B cell (primary cell): Measurements from ENCODE around the gene OSER1. TPM values are rescaled to one million over a fixed set of nuclear protein-coding genes. Genes with fewer than 3 reads are reported as not detected.

Experiments
- ATAC-seq: fragments of 200-7000 bp; cut with Tn5 transposase; one replicate; pipeline ENCODE4 v1.10.0; 2021; ENCODE audit warnings: low read depth, mild to moderate bottlenecking, moderate number of reproducible peaks, moderate library complexity
- CTCF ChIA-PET: fragments of 350-600 bp; sonication (Branson Sonifier 250); formaldehyde crosslinking; loops from one replicate; lab custom pipeline; 2021; ENCODE audit warnings: antibody characterized with exemption, inconsistent platforms; lab: Charles Lee
- POLR2A ChIA-PET: fragments of 350-600 bp; sonication (Branson Sonifier 250); formaldehyde crosslinking; loops from one replicate; lab custom pipeline; 2021; ENCODE audit warnings: antibody characterized with exemption; lab: Charles Lee
- DNase-seq: peaks from one replicate; pipeline ENCODE4 v3.0.0; 2013
- H2AFZ ChIP-seq: 2 replicates; pipeline ENCODE4 v1.6.1; 2012; ENCODE audit warnings: mild to moderate bottlenecking, low read depth, low read length; ENCODE audit not compliant: insufficient read depth, poor library complexity, severe bottlenecking
- H3K27ac ChIP-seq, 2 donors: 1 replicate in 1 of 2; 2 replicates in 1 of 2; pipeline ENCODE4 v1.5.1; 2012 to 2013; ENCODE audit warnings: low read length in 2 of 2, mild to moderate bottlenecking in 2 of 2, moderate library complexity in 1 of 2
- H3K27me3 ChIP-seq, 4 experiments: fragments of 200-600 bp in 1 of 4; sonication (generic) in 1 of 4; replicated peaks in 1 of 4; 1 replicate in 2 of 4; 2 replicates in 2 of 4; pipeline versions ENCODE4 v1.6.1 to v1.7.0; 2013 to 2016; ENCODE audit warnings: low read length in 3 of 4, mild to moderate bottlenecking in 2 of 4, mixed read lengths in 1 of 4, moderate library complexity in 1 of 4; ENCODE audit not compliant: insufficient read depth in 4 of 4, control insufficient read depth in 3 of 4; ENCODE audit errors: control extremely low read depth in 1 of 4
- H3K36me3 ChIP-seq, 2 experiments: replicated peaks in 1 of 2; 1 replicate in 1 of 2; 2 replicates in 1 of 2; pipeline versions ENCODE4 v1.6.1 to v1.7.1; 2013; ENCODE audit warnings: low read length in 1 of 2; ENCODE audit not compliant: insufficient read depth in 2 of 2, control insufficient read depth in 1 of 2; ENCODE audit errors: control extremely low read depth in 1 of 2, extremely low read depth in 1 of 2
- H3K4me1 ChIP-seq, 2 donors: fragments of 200-600 bp in 1 of 2; sonication (generic) in 1 of 2; 1 replicate in 1 of 2; 2 replicates in 1 of 2; pipeline versions ENCODE4 v1.5.1 to v1.6.1; 2013 to 2017; ENCODE audit warnings: low read length in 2 of 2; ENCODE audit not compliant: control insufficient read depth in 2 of 2, insufficient read depth in 2 of 2
- H3K4me2 ChIP-seq: replicated peaks from 2 replicates; pipeline ENCODE3; 2012; ENCODE audit warnings: mild to moderate bottlenecking, low read depth, low read length; ENCODE audit not compliant: poor library complexity, severe bottlenecking
- H3K4me3 ChIP-seq, 5 experiments: fragments of 200-600 bp in 1 of 5; sonication (generic) in 1 of 5; 1 replicate in 3 of 5; 2 replicates in 2 of 5; pipeline versions ENCODE4 v1.5.1 to v1.7.0; 2011 to 2016; ENCODE audit warnings: low read length in 4 of 5, mild to moderate bottlenecking in 4 of 5, low read depth in 2 of 5, control low read depth in 1 of 5, moderate library complexity in 1 of 5; ENCODE audit not compliant: insufficient read depth in 1 of 5; ENCODE audit errors: control extremely low read depth in 1 of 5, extremely low read depth in 1 of 5
- H3K79me2 ChIP-seq: fragments of 200-600 bp; sonication (generic); one replicate; pipeline ENCODE4 v1.6.0; 2016; ENCODE audit warnings: low read length; ENCODE audit not compliant: control insufficient read depth, insufficient read depth
- H3K9ac ChIP-seq: fragments of 200-600 bp; sonication (generic); 2 replicates; pipeline ENCODE4 v1.6.1; 2017; ENCODE audit warnings: mild to moderate bottlenecking, low read length, moderate library complexity
- H3K9me3 ChIP-seq, 3 donors: one replicate each; pipeline versions ENCODE4 v1.6.1 to v1.7.1; 2013; ENCODE audit warnings: low read length in 2 of 3; ENCODE audit not compliant: control insufficient read depth in 2 of 3, insufficient read depth in 1 of 3; ENCODE audit errors: control extremely low read depth in 1 of 3
- H4K20me1 ChIP-seq: 2 replicates; pipeline ENCODE4 v1.6.0; 2012; ENCODE audit warnings: mild to moderate bottlenecking, low read length; ENCODE audit not compliant: insufficient read depth, control insufficient read depth, poor library complexity, severe bottlenecking
- H3K27ac Mint-ChIP-seq: one replicate; pipeline ENCODE4 v1.8.0; 2021; ENCODE audit warnings: mixed read lengths
- H3K27me3 Mint-ChIP-seq: one replicate; pipeline ENCODE4 v1.8.0; 2021; ENCODE audit warnings: mixed read lengths
- H3K4me1 Mint-ChIP-seq: one replicate; pipeline ENCODE4 v1.8.0; 2021; ENCODE audit warnings: mixed read lengths
- H3K4me3 Mint-ChIP-seq: one replicate; pipeline ENCODE4 v1.8.0; 2021; ENCODE audit warnings: mixed read lengths
- H3K9me3 Mint-ChIP-seq: one replicate; pipeline ENCODE4 v1.8.0; 2022; ENCODE audit warnings: mixed read lengths; ENCODE audit not compliant: insufficient read depth
- EZH2 ChIP-seq: IDR thresholded peaks from 2 replicates; pipeline ENCODE4 v1.6.1; 2012; ENCODE audit warnings: borderline replicate concordance, low read depth, mild to moderate bottlenecking, moderate library complexity, low read length; ENCODE audit not compliant: insufficient read depth, poor library complexity, severe bottlenecking
- WGBS: methylation state at CpG from one replicate; pipeline ENCODE4 v1.1.5; 2013; ENCODE audit warnings: missing lambda C conversion rate; ENCODE audit not compliant: insufficient coverage; 5-methylcytosine and 5-hydroxymethylcytosine counted together
- intact Hi-C: fragments of 100-400 bp; cut with micrococcal nuclease; formaldehyde crosslinking; loops from one replicate; pipeline ENCODE4 v1.10.0; 2022
- polyA plus RNA-seq: library from polyadenylated mRNA; depleted of rRNA; stranded (reverse); fragments of >200 nt; gene quantifications from 2 replicates; pipeline ENCODE4 v1.2.3, GENCODE V29; 2012
- total RNA-seq, 2 donors: library from RNA; stranded (reverse); fragments of 120-200 nt in 1 of 2; gene quantifications; 1 replicate in 1 of 2; 2 replicates in 1 of 2; pipeline versions ENCODE4 v1.2.3 to v1.2.4, GENCODE V29; 2013 to 2022
- TF ChIP-seq, protein P1 (sequence below): fragments of 200-600 bp; IDR thresholded peaks from one replicate; pipeline ENCODE4 v1.8.0; 2022; ENCODE audit warnings: antibody characterized with exemption, mild to moderate bottlenecking

The OSER1 gene
- total and polyA plus RNA-seq, 2 donors (not counting 1 experiment from before 2014, with no cell fraction given): 80.0 to 130 TPM

DNA sequence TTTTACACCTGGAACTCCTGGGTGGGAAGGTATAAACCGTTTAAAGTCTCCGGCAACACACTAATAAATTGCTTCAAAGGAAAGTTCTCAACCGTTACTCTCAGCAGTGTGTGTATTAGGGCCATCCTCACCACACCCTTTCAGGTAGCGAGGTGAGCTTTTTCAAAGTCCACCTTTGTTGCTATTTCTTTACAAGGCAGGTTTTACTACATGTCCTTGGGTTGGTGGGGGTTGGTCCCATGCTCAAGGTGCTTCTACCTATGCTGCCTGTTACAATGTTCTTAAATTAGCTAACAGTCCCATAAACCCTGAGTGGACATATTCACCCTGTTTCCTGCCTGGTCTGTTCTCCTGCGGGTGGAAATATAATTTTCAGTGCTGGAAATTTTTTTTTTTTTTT is 13.2 kb upstream of the OSER1 start:
- Mint-ChIP-seq H3K27ac (no peak overlapping the region), H3K4me1 (peaks cover 9% of the 10 kb centered on the region), H3K4me3 (no peak overlapping the region), H3K9me3 (no peaks in the 10 kb centered on the region), H3K27me3 (no peaks in the 10 kb centered on the region)
- no peak overlapping the region for H3K9ac ChIP-seq
- no peak overlapping the region for H3K4me3 ChIP-seq
- H3K36me3 ChIP-seq: peaks cover 0 to 4% of the 10 kb centered on the region in 2 experiments
- TF ChIP-seq EZH2: no peak
- TF ChIP-seq, protein P1, sequence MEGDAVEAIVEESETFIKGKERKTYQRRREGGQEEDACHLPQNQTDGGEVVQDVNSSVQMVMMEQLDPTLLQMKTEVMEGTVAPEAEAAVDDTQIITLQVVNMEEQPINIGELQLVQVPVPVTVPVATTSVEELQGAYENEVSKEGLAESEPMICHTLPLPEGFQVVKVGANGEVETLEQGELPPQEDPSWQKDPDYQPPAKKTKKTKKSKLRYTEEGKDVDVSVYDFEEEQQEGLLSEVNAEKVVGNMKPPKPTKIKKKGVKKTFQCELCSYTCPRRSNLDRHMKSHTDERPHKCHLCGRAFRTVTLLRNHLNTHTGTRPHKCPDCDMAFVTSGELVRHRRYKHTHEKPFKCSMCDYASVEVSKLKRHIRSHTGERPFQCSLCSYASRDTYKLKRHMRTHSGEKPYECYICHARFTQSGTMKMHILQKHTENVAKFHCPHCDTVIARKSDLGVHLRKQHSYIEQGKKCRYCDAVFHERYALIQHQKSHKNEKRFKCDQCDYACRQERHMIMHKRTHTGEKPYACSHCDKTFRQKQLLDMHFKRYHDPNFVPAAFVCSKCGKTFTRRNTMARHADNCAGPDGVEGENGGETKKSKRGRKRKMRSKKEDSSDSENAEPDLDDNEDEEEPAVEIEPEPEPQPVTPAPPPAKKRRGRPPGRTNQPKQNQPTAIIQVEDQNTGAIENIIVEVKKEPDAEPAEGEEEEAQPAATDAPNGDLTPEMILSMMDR: no peak
- 100% methylated on average over 1 of the region's 5 CpGs for WGBS
- H4K20me1 ChIP-seq: no peaks in the 10 kb centered on the region
- POLR2A ChIA-PET: no interaction called here
- no peak overlapping the region for H3K27ac ChIP-seq
- peaks cover 4 to 6% of the 10 kb centered on the region in 2 donors for H3K4me1 ChIP-seq
- intact Hi-C loops: no loop called here
- no peak overlapping the region for H2AFZ ChIP-seq
- no peaks in the 10 kb centered on the region for H3K27me3 ChIP-seq
- H3K9me3 ChIP-seq: no peaks in the 10 kb centered on the region
- no peak overlapping the region for H3K4me2 ChIP-seq
- no peaks in the 10 kb centered on the region for H3K79me2 ChIP-seq
- CTCF ChIA-PET: interaction anchor here (2.0 to 3.5 kb wide), 2 partner anchors 8 to 88 kb away, joined by 7 to 16 read pairs; partner anchors contain the start of gene FITM2
- ATAC-seq (no peak), DNase-seq (no peak)

DNA sequence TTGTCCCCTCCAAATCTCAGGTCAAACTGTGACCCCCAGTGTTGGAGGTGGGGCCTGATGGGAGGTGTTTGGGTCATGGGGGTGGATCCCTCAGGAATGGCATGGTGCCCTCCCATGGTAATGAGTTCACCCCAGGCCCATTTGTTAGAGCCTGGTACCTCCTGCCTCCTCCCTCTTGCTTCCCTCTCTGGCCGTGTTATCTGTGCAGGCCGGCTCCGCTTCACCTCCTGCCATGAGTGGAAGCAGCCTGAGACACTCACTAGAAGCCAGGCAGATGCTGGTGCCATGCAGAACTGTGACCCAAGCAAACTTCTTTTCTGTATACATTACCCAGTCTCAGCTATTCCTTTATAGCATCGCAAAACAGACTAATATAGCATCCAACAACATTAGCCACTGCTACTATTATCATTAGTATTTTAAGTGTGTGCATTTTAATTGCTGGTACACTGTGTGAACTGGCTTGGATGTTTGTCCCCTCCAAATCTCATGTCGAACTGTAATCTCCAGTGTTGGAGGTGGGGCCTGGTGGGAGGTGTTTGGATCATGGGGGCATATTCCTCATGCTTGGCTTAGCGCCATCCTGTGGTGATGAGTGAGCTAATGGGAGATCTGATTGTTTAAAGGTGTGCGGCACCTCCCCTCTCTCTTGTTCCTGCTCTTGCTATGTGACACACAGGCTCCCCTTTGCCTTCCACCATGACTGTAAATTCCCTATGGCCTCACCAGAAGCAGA is 12.2 kb upstream of the OSER1 start:
- TF ChIP-seq, protein P1: no peak
- TF ChIP-seq EZH2: no peak
- intact Hi-C loops: no loop called here
- H3K27me3 Mint-ChIP-seq: no peaks in the 10 kb centered on the region
- POLR2A ChIA-PET: no interaction called here
- no peak overlapping the region for H3K4me3 Mint-ChIP-seq
- H3K4me2 ChIP-seq: no peak overlapping the region
- H3K36me3 ChIP-seq: peaks cover 0 to 4% of the 10 kb centered on the region in 2 experiments
- H3K27ac ChIP-seq: no peak overlapping the region
- H3K27me3 ChIP-seq: no peaks in the 10 kb centered on the region
- DNase-seq (no peak), ATAC-seq (no peak)
- H3K27ac Mint-ChIP-seq: no peak overlapping the region
- peaks cover 13 to 15% of the 10 kb centered on the region in 2 donors for H3K4me1 ChIP-seq
- peaks cover 18% of the 10 kb centered on the region for H3K4me1 Mint-ChIP-seq
- H4K20me1 ChIP-seq: no peaks in the 10 kb centered on the region
- CTCF ChIA-PET: no interaction called here
- peaks cover 2% of the 10 kb centered on the region for H3K79me2 ChIP-seq
- H2AFZ ChIP-seq: no peak overlapping the region
- H3K9ac ChIP-seq: no peak overlapping the region
- H3K9me3 Mint-ChIP-seq: no peaks in the 10 kb centered on the region
- H3K4me3 ChIP-seq: no peak overlapping the region
- WGBS: 92% methylated on average over 5 of the region's 7 CpGs
- no peaks in the 10 kb centered on the region for H3K9me3 ChIP-seq
